Effector memory CD4-positive, alpha-beta T cell (primary cell): Measurements from ENCODE around the gene PRSS38.

ENCODE experiments used
- DNase-seq, 3 donors: peaks; one replicate each; pipeline ENCODE4 v3.0.0-alpha.2; 2020
- H3K27ac ChIP-seq: 2 replicates; pipeline ENCODE4 v1.7.0; 2013; ENCODE audit warnings: mild to moderate bottlenecking, low read length, moderate library complexity; ENCODE audit not compliant: insufficient read depth, poor library complexity, severe bottlenecking
- H3K27me3 ChIP-seq: replicated peaks from 2 replicates; pipeline ENCODE4 v1.7.0; 2013; ENCODE audit warnings: mild to moderate bottlenecking, low read length; ENCODE audit not compliant: insufficient read depth, control insufficient read depth, poor library complexity, severe bottlenecking
- H3K36me3 ChIP-seq: 2 replicates; pipeline ENCODE4 v1.7.0; 2013; ENCODE audit warnings: mild to moderate bottlenecking, low read length, moderate library complexity; ENCODE audit not compliant: control insufficient read depth, insufficient read depth
- H3K4me1 ChIP-seq: 2 replicates; pipeline ENCODE4 v1.7.0; 2013; ENCODE audit warnings: low read length, mild to moderate bottlenecking; ENCODE audit not compliant: control insufficient read depth, insufficient read depth, poor library complexity, severe bottlenecking
- H3K4me3 ChIP-seq: 2 replicates; pipeline ENCODE4 v1.7.0; 2013; ENCODE audit warnings: low read length, low read depth, mild to moderate bottlenecking; ENCODE audit not compliant: insufficient read depth, poor library complexity, severe bottlenecking
- H3K9me3 ChIP-seq: 2 replicates; pipeline ENCODE4 v1.7.0; 2013; ENCODE audit warnings: mild to moderate bottlenecking, low read length, moderate library complexity; ENCODE audit not compliant: control insufficient read depth

The PRSS38 gene

GRCh38 chr1:227771326-227771725, 44.1 kb upstream of the PRSS38 start:
- peaks cover 9% of the 10 kb centered on the region for H3K4me1 ChIP-seq
- H3K27me3 ChIP-seq: no peaks in the 10 kb centered on the region
- H3K36me3 ChIP-seq: peaks cover 7% of the 10 kb centered on the region
- no peaks in the 10 kb centered on the region for H3K9me3 ChIP-seq
- DNase-seq: no peak
- H3K27ac ChIP-seq: no peak overlapping the region
- H3K4me3 ChIP-seq: no peak overlapping the region

GRCh38 chr1:227771771-227772170, 43.7 kb upstream of the PRSS38 start:
- Histone ChIP-seq H3K9me3 (no peaks in the 10 kb centered on the region), H3K36me3 (peaks cover 7% of the 10 kb centered on the region), H3K27ac (no peak overlapping the region), H3K27me3 (no peaks in the 10 kb centered on the region), H3K4me1 (peaks cover 4% of the 10 kb centered on the region), H3K4me3 (no peak overlapping the region)
- DNase-seq: no peak

GRCh38 chr1:227773558-227773957, 41.9 kb upstream of the PRSS38 start:
- Histone ChIP-seq H3K27ac (no peak overlapping the region), H3K4me3 (no peak overlapping the region), H3K9me3 (no peaks in the 10 kb centered on the region), H3K36me3 (peaks cover 7% of the 10 kb centered on the region), H3K27me3 (no peaks in the 10 kb centered on the region), H3K4me1 (no peaks in the 10 kb centered on the region)
- no peak for DNase-seq

- Histone ChIP-seq H3K36me3 (peaks cover 3% of the 10 kb centered on the region), H3K4me3 (no peak overlapping the region), H3K4me1 (no peaks in the 10 kb centered on the region), H3K27ac (no peak overlapping the region), H3K9me3 (no peaks in the 10 kb centered on the region), H3K27me3 (no peaks in the 10 kb centered on the region)
- DNase-seq: peak in 1 of 3 donors; percentile 23
These were observed 41.3 kb upstream of the PRSS38 start for GRCh38 chr1:227774051-227774731.

GRCh38 chr1:227774821-227775661, 40.4 kb upstream of the PRSS38 start:
- no peak overlapping the region for H3K4me3 ChIP-seq
- DNase-seq: no peak
- H3K9me3 ChIP-seq: no peaks in the 10 kb centered on the region
- no peaks in the 10 kb centered on the region for H3K27me3 ChIP-seq
- no peaks in the 10 kb centered on the region for H3K36me3 ChIP-seq
- no peak overlapping the region for H3K27ac ChIP-seq
- H3K4me1 ChIP-seq: no peaks in the 10 kb centered on the region

- no peaks in the 10 kb centered on the region for H3K27me3 ChIP-seq
- no peaks in the 10 kb centered on the region for H3K4me1 ChIP-seq
- no peak overlapping the region for H3K27ac ChIP-seq
- peaks cover 6% of the 10 kb centered on the region for H3K36me3 ChIP-seq
- no peak for DNase-seq
- H3K9me3 ChIP-seq: no peaks in the 10 kb centered on the region
- H3K4me3 ChIP-seq: no peak overlapping the region
These were observed 39.6 kb upstream of the PRSS38 start for GRCh38 chr1:227775841-227776240.

GRCh38 chr1:227776331-227776771, 39.1 kb upstream of the PRSS38 start:
- no peak overlapping the region for H3K27ac ChIP-seq
- no peak for DNase-seq
- no peaks in the 10 kb centered on the region for H3K27me3 ChIP-seq
- peaks cover 6% of the 10 kb centered on the region for H3K36me3 ChIP-seq
- no peaks in the 10 kb centered on the region for H3K9me3 ChIP-seq
- no peaks in the 10 kb centered on the region for H3K4me1 ChIP-seq
- no peak overlapping the region for H3K4me3 ChIP-seq

- peaks cover 6% of the 10 kb centered on the region for H3K36me3 ChIP-seq
- no peaks in the 10 kb centered on the region for H3K9me3 ChIP-seq
- DNase-seq: no peak
- H3K4me1 ChIP-seq: no peaks in the 10 kb centered on the region
- no peak overlapping the region for H3K27ac ChIP-seq
- H3K27me3 ChIP-seq: no peaks in the 10 kb centered on the region
- H3K4me3 ChIP-seq: no peak overlapping the region
These were observed 38.3 kb upstream of the PRSS38 start for GRCh38 chr1:227777156-227777555.

- Histone ChIP-seq H3K4me3 (no peak overlapping the region), H3K27me3 (no peaks in the 10 kb centered on the region), H3K9me3 (no peaks in the 10 kb centered on the region), H3K4me1 (no peaks in the 10 kb centered on the region), H3K27ac (no peak overlapping the region), H3K36me3 (peaks cover 6% of the 10 kb centered on the region)
- no peak for DNase-seq
These were observed 37.8 kb upstream of the PRSS38 start for GRCh38 chr1:227777646-227778045.

- no peak for DNase-seq
- peaks cover 6% of the 10 kb centered on the region for H3K36me3 ChIP-seq
These were observed 37.0 kb upstream of the PRSS38 start for GRCh38 chr1:227778401-227778947.

More at GRCh38 chr1:227778401-227778947, 37.0 kb upstream of the PRSS38 start:
- Histone ChIP-seq H3K27me3 (no peaks in the 10 kb centered on the region), H3K4me3 (no peak overlapping the region), H3K4me1 (no peaks in the 10 kb centered on the region), H3K27ac (no peak overlapping the region), H3K9me3 (no peaks in the 10 kb centered on the region)
